AG04449 (cell line): Measurements from ENCODE around the gene ARL16.

ENCODE experiments used
- CTCF ChIA-PET: fragments of 350-600 bp; formaldehyde crosslinking; extraction: SDS; loops from one replicate; lab custom pipeline; 2021; ENCODE audit warnings: antibody characterized with exemption; lab: Yijun Ruan, JAX
- POLR2A ChIA-PET: fragments of 400-600, 350-600 bp; formaldehyde crosslinking; extraction: SDS; loops from one replicate; lab custom pipeline; 2020; ENCODE audit warnings: antibody characterized with exemption, inconsistent platforms; lab: Yijun Ruan, JAX
- DNase-seq: peaks from one replicate; pipeline ENCODE4 v3.0.0-alpha.2; 2010; ENCODE audit warnings: low read depth, low spot score
- H3K4me3 ChIP-seq: 2 replicates; pipeline ENCODE4 v1.5.1; 2011; ENCODE audit warnings: low read depth, mild to moderate bottlenecking, control low read depth, low read length
- TF ChIP-seq, protein P1 (sequence below): IDR thresholded peaks from one replicate; pipeline ENCODE4 v1.5.1; 2011; ENCODE audit warnings: mild to moderate bottlenecking, moderate library complexity, low read length, control low read depth, inconsistent platforms; ENCODE audit not compliant: insufficient read depth; ENCODE audit errors: missing control alignments

Gene ARL16

DNA sequence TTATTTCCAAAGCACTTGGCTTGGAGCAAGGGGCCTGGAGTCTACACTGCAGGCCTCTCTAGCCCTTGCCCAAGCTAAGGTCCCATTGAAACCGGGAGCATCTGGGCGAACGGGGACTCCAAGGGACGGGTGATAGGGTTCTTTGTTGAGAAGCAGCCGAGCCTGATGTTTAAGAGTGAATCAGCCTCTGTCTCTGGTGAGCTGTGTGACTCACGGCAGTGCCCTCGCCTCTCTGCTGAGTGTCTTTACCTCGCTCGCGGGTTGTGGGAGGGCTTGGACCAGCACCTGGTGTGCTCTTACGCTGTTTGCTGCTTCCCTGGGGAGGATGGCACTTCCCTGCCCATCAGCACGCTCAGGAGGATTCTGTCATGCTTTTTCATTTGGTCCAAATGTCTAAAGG lies 1.5 kb upstream of the ARL16 start:
- TF ChIP-seq, protein P1, sequence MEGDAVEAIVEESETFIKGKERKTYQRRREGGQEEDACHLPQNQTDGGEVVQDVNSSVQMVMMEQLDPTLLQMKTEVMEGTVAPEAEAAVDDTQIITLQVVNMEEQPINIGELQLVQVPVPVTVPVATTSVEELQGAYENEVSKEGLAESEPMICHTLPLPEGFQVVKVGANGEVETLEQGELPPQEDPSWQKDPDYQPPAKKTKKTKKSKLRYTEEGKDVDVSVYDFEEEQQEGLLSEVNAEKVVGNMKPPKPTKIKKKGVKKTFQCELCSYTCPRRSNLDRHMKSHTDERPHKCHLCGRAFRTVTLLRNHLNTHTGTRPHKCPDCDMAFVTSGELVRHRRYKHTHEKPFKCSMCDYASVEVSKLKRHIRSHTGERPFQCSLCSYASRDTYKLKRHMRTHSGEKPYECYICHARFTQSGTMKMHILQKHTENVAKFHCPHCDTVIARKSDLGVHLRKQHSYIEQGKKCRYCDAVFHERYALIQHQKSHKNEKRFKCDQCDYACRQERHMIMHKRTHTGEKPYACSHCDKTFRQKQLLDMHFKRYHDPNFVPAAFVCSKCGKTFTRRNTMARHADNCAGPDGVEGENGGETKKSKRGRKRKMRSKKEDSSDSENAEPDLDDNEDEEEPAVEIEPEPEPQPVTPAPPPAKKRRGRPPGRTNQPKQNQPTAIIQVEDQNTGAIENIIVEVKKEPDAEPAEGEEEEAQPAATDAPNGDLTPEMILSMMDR = no peak
- ChIA-PET POLR2A (interaction anchor here (0.7 to 3.6 kb wide), 7 partner anchors 8 to 571 kb away, joined by 3 to 26 read pairs (median 5); partner anchors contain the start of genes FAAP100 and MRPL12), CTCF (interaction anchor here (1.4 to 2.0 kb wide), 3 partner anchors 9 to 17 kb away, joined by 3 to 9 read pairs (median 3); no protein-coding TSS in a partner anchor)
- peak overlapping the region; percentile 73 for H3K4me3 ChIP-seq
- peak; percentile 21 for DNase-seq

DNA sequence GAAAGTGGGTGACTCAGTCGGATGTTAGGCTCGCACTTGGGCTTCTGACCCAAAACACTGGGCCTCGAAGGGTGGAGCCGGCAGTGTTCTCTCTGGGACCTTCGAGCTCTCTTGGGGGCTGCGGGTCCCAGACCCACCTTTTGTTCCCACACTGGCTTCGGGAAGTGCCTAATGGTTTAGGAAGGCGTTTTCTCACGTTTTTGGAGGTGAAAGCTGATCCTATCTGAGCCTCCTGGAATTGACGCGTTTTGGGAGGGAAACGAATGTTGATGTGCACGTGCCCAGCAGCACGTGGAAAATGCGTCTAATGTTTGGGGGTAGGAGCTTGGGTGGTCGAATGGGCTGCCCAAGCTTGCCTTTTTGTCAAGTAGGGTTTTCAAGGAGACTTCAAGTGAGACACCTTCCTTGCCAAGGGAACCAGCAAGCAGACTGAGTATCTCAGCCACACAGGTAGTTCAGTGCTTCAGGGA lies 880 bp upstream of the ARL16 start:
- TF ChIP-seq, protein P1 = no peak
- DNase-seq = peak; percentile 24
- ChIA-PET POLR2A (interaction anchor here (1.1 to 3.6 kb wide), 9 partner anchors 9 to 181 kb away, joined by 3 to 26 read pairs (median 5); partner anchors contain the start of genes CCDC137, FAAP100, MRPL12 and NPLOC4), CTCF (interaction anchor here (1.2 to 2.6 kb wide), 5 partner anchors 8 to 25 kb away, joined by 3 to 9 read pairs (median 3); no protein-coding TSS in a partner anchor)
- peak overlapping the region; percentile 73 for H3K4me3 ChIP-seq

DNA sequence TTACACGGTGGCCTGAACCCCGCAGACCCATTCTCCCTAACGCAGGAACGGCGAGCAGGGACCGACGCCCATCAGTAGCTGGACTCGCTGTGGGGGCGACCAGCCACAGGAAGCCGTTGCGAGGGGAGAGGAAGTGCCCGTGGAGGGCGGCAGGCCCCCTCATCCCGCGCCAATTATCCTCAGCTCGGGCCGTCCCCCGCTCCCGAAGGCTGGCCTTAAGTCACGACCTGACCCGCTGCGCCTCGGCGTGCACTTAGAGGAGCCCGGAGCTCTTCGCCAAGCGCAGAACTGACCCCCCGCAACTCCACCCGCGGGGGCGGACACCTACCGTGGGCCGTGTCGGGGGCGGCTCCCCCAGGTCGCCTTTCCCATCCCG lies 401 bp downstream of the ARL16 start:
- ChIA-PET POLR2A (interaction anchor here (0.7 to 3.6 kb wide), 11 partner anchors 9 to 182 kb away, joined by 3 to 26 read pairs (median 3); partner anchors contain the start of genes ACTG1, CCDC137, MRPL12 and OXLD1), CTCF (interaction anchor here (1.2 to 2.6 kb wide), 5 partner anchors 9 to 82 kb away, joined by 3 to 7 read pairs (median 4); no protein-coding TSS in a partner anchor)
- TF ChIP-seq, protein P1 = no peak
- H3K4me3 ChIP-seq = peak overlapping the region; percentile 89
- DNase-seq = no peak

DNA sequence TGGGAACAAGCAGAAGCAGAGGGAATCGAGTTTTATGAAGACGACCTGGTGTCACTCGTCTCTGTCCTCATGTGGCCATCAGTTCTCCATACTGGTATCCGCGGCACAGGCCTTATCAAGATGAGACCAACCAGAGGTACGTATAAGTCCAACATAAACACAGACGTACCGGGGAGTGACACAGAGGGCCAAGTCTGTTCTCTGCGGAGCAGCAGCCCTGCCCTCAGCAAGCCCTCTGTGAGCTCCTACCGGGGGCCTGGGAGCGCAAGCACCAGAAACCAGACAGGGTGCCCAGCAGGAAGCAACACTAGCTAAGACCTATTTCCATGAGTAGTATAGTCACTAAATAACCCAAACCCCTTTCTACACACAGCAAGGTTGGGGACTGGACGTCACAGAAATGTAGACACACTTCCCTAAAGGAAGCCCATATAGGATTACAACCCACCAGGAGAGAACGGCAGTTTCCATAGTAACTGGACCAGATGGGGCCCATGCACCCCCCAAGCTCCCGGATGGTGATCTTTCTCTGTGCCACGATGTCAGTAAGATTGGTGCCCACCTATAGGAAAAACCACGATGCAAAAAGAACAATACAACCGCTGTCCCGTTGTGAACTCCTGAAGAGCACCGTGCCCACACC lies 911 bp downstream of the ARL16 start:
- DNase-seq = no peak
- POLR2A ChIA-PET = interaction anchor here (1.2 to 3.6 kb wide), 3 partner anchors 20 to 170 kb away, joined by 3 to 26 read pairs (median 3); partner anchors contain the start of genes ACTG1 and MRPL12
- TF ChIP-seq, protein P1 = no peak
- CTCF ChIA-PET = interaction anchor here (1.3 to 2.6 kb wide), 4 partner anchors 8 to 81 kb away, joined by 3 to 7 read pairs (median 4); no protein-coding TSS in a partner anchor
- peak overlapping the region; percentile 89 for H3K4me3 ChIP-seq

DNA sequence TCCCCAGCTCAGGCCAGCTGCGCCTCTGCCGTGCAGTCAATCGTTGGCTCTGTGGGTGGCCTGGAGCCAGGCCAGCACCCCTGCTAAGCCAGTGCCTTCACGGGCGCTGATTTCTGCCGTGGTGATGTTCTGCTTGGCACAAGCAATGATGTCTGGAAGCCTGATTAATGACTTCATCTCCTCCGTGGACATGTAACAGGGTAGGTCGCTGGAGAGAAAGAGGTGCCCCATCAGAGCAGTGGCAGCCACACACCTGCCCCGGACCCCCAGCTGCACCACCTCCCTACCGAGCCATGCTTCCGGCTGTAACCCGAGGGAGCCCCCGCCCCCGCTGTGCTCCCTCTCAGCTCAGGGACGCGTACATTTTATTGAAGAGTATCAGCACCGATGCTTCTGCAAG lies 1.9 kb downstream of the ARL16 start:
- POLR2A ChIA-PET = no interaction called here
- DNase-seq = no peak
- CTCF ChIA-PET = interaction anchor here (2.6 kb wide), 1 partner anchor 9 kb away, joined by 7 read pairs; no protein-coding TSS in a partner anchor
- H3K4me3 ChIP-seq = peak overlapping the region; percentile 12
- TF ChIP-seq, protein P1 = no peak

DNA sequence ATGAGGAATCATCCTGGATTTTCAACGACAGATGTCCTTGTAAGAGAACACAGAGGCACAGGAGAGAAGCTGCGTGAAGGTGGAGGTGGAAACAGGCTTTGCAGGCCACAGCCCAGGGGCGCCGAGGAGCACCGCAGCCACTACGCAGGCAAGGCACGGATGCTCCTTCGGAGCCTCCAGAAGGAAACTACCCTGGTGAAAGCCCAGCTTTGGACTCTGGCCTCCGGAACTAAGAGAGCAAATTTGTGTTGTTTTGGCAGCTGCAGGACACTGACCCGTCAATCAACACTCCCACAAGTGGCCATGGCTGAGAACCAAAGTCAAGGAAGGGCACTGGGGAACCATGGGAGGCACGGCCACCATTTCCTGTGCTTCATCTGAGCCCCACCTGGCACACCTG lies 3.4 kb downstream of the ARL16 start:
- no peak for DNase-seq
- CTCF ChIA-PET = interaction anchor here (1.2 kb wide), 1 partner anchor 24 kb away, joined by 5 read pairs; the partner anchor contains the start of gene MRPL12
- TF ChIP-seq, protein P1 = no peak
- H3K4me3 ChIP-seq = no peak overlapping the region
- POLR2A ChIA-PET = no interaction called here
